Measurements from ENCODE around the gene EZH1.

The EZH1 gene

DNA sequence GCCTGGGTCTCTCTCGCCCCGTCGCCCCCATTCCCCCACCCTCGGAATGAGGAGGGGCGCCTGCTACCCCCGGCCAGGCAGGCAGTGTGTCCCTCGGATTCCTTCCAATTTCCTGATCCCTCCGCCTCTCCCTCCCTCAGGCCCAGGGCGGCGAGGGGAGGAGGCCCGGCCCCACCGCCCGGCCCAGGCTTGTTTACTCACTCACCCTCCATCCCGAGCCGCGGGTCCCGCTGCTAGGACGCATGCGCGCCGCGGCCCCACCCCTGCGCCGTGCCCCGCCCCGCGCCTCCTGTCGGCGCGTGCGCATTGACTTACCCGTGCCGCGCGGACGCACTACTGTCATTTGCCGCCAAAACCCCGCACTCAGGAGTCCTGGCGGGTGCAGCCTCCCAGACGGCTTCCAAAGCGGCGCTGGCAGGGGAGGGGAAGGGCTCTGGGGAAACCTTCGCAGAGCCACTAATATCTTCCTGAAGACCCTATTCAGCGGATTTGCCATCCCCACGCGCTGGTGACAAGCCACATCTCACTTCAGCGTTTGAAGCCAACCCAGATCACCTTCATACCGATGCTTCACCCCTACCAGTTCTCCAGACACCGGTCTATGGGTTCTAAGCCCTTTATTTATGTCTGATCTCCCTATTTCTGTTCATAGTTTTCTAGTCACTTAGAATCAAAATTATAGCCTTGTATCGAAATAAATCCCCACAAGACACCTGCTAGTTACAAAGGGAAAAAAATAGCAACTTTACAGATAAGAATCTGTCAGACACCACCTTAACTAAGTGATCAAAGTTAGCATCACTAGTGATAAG, at the start of gene EZH1:
EZH1 (minus strand) TSS at position 235 of the 812 bp plus-strand sequence. CDS start 16,099 bp downstream, outside the sequence.
- peak; percentile 98 for DNase-seq

GRCh38 chr17:42792545-42792944, 47.7 kb upstream of the EZH1 start:
- DNase-seq, result no peak

GRCh38 chr17:42791948-42792347, 47.1 kb upstream of the EZH1 start:
- no peak for DNase-seq

GRCh38 chr17:42787266-42787665, 42.4 kb upstream of the EZH1 start:
- no peak for DNase-seq

DNA sequence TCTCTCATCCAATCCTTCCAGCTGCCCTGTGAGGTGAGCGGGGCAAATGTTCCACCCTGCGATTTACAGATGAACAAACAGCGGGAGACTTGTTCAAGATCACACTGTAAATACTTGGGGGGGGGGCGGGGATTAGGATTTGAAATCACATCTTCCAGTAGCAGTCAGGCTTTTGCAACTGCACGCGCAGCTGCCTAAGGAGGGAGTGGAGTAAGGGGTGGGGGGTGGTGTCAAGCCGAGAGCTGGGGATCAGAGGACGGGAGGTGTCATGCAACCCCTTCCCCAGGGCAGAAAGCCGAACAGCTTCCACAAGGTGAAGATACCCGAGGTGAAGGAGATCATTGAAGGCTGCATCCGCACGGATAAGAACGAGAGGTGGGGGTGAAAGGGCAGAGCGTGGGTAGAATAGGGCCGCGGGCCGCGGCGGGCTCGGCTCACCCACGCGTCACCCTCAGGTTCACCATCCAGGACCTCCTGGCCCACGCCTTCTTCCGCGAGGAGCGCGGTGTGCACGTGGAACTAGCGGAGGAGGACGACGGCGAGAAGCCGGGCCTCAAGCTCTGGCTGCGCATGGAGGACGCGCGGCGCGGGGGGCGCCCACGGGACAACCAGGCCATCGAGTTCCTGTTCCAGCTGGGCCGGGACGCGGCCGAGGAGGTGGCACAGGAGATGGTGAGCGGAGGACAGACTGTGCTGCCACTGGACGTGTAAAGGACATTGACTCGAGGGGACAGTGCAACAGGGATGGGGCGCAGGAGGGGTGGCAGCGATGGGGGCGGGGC, 40.2 kb upstream of the EZH1 start:
- no peak for DNase-seq

GRCh38 chr17:42784409-42784808, 39.6 kb upstream of the EZH1 start:
- DNase-seq, result peak; percentile 48

DNA sequence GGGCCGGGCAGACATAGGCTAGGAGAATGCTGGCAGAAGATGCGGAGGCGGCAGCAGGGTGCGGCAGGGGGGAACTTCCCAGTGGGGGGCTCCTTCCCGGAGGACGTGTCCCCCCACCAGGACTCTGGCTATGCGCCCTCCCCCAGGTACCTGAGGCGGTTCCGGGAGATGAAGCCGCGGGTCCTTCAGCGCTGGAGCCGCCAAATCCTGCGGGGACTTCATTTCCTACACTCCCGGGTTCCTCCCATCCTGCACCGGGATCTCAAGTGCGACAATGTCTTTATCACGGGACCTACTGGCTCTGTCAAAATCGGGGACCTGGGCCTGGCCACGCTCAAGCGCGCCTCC, 38.9 kb upstream of the EZH1 start:
- no peak for DNase-seq

DNA sequence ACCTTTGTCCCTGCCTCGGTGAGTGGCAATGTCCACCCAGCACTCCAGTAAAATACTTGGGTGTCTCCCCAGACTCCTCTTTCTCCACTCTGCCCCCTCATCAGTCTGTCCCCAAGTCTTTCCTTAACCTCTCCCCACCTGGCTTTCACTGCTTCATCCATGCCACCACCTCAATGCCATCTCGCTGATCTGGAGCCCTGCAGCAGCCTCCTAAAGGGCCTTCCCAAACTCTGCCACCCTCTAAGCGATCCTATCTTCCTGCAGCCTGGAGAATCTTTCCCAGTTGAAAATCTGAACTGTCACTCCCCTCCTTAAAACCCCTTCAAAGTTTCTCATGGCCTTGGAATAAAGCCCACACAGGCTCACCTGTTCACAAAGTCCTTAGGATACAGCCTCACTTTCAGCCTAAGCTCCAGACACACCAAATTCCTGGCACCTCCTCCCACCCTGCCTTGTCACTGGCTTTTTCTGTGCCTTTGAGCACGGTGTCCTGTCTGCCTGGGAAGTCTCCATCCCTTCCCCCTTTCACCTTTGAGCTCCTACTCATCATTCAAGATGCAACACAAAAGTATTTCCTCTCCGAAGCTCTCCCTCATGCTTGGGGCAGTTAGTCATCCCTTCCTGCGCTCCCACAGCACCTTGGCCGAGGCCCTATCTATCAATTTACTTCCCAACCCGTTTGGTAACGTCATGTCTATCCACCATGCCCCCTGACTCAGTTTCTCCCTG, 38.4 kb upstream of the EZH1 start:
- no peak for DNase-seq

- no peak for DNase-seq
Observed at GRCh38 chr17:42782166-42783061, 37.6 kb upstream of the EZH1 start.

GRCh38 chr17:42781639-42782165, 36.9 kb upstream of the EZH1 start:
- no peak for DNase-seq

GRCh38 chr17:42780851-42781638, 36.2 kb upstream of the EZH1 start:
- DNase-seq, result peak; percentile 43

DNA sequence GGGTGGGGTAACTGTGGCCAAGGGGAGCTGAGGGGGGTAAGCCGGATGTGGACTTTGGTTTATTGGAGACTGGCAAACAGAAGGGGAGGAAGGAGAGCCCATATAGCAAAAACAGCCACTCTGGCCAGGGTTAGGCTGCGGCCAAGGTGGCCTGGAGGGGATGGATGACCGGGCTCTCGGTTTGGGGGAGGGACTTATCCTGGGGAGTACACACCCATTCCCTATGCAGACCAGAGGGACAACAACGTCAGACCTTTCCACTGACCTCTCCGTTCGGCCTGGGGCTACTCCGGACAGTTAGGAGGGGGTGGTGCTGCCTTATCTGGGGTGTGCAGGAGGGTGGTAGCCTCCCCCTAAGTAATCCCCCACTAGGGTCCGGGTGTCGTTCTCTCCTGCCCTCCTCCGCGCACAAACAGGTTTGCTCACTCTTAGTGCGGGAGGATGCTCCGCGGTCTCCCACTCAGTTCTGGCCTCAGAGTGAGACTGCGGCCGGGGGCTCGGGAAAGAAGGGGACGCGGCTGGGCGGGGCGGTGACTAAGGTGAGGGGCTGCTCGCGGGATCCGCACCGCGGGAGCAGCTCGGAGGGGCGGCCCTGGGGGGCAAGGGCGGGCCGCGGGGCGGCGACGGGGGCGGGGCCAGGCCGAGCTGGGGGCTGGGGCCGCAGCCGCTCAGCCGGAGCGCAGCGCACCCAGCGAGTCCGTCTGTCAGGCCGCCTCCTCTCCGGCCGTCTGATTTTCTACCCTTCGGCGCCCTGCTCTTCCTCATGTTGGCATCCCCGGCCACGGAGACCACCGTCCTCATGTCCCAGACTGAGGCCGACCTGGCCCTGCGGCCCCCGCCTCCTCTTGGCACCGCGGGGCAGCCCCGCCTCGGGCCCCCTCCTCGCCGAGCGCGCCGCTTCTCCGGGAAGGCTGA, 35.4 kb upstream of the EZH1 start, which contains the start of gene WNK4:
WNK4 (plus strand) TSS at position 675 of the 915 bp plus-strand sequence; CDS start at position 764, 89 bp downstream.
- no peak for DNase-seq

GRCh38 chr17:42779304-42779935, 34.6 kb upstream of the EZH1 start:
- no peak for DNase-seq

DNA sequence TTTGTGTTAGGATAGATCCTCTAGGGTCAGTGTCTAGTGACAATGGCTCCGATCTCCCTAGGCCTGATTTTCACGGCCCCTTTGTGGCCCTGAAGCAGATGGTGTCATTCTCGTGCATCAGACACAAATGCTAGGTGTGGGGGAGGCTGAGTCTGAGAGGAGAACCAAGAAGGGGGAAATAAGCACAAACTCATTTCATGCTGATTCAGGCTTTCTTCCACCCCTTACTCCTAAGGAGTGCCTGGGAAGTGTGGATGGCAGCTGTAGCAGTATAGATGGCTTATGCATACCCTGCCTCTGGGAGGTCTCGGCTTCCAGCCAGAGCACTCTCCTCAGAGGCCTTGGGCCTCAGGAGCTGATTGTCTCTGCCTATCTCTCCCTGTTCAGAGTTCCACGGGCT, 33.7 kb upstream of the EZH1 start:
- DNase-seq, result no peak

GRCh38 chr17:42775534-42776098, 30.8 kb upstream of the EZH1 start:
- no peak for DNase-seq

- DNase-seq, result no peak
Observed at GRCh38 chr17:42774066-42774745, 29.4 kb upstream of the EZH1 start.

DNA sequence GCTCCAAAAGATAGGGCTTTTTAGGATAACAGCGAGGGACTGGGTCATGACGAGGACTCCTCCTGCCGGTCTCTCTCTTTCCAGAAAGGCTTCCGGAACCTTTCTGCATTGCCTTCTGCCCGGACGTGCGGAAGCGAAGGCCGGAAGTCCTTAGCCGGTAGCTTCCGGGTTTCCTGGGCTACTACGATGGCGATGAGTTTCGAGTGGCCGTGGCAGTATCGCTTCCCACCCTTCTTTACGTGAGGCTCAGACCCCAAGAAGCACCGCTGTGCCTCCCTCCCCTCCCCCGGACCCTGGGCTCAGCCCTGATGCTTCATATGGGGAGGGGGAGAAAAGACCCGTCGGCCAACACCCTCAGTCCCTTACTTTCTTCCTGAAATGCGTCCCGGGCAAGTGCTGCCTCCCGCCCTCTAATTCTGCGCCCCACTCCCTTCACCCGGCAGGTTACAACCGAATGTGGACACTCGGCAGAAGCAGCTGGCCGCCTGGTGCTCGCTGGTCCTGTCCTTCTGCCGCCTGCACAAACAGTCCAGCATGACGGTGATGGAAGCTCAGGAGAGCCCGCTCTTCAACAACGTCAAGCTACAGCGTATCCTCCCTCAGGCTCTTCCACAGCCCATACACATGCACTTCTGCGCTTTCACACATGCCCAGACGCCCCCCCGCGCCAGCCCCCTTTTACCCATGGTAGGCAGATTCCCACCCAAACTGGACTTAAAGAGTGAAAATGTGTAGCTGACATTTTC, 28.6 kb upstream of the EZH1 start, which contains the start of gene VPS25:
VPS25 (plus strand) TSS at position 160 of the 746 bp plus-strand sequence; CDS start at position 187, 27 bp downstream.
- DNase-seq, result peak; percentile 90

DNA sequence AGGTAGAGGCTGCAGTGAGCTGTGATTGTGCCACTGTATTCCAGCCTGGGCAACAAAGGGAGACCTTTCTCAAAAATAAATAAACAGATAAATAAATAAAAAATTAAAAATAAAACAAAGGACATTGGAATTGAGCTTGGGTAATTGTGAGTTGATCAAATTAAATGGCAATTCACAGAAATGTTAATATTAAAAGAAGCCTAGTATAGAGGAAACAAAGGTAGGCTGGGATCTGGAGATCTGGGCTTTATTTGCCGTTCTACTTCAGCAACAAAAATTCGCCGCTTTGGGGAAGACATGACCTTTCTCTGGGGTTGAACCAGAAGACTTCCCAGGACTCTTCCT, 28.1 kb upstream of the EZH1 start:
- DNase-seq, result no peak
